DMS153 treated with DMSO at 0.1 percent for 48 hours (cell line): Measurements from ENCODE around the gene NXNL2.

Experiments used
- DNase-seq: peaks from one replicate; lab custom pipeline; 2025; ENCODE audit not compliant: unreplicated experiment; lab: John Stamatoyannopoulos, UW

The NXNL2 gene

GRCh38 chr9:88531920-88532698 lies 2.9 kb upstream of the NXNL2 start:
- no peak for DNase-seq

- no peak for DNase-seq
Observed at GRCh38 chr9:88533951-88534455, 975 bp upstream of the NXNL2 start.

GRCh38 chr9:88535226-88536022 lies 446 bp downstream of the NXNL2 start:
- no peak for DNase-seq

GRCh38 chr9:88536023-88536324 lies 996 bp downstream of the NXNL2 start:
- DNase-seq: no peak

- no peak for DNase-seq
Observed at GRCh38 chr9:88536951-88537760, 2.2 kb downstream of the NXNL2 start.

GRCh38 chr9:88537761-88538091 lies 2.7 kb downstream of the NXNL2 start:
- DNase-seq: no peak

- DNase-seq: no peak
Observed at GRCh38 chr9:88538311-88539085, 3.5 kb downstream of the NXNL2 start.

GRCh38 chr9:88539246-88539645 lies 4.3 kb downstream of the NXNL2 start:
- no peak for DNase-seq

GRCh38 chr9:88540251-88540763 lies 5.3 kb downstream of the NXNL2 start:
- DNase-seq: no peak

- DNase-seq: no peak
Observed at GRCh38 chr9:88544245-88544644, 9.3 kb downstream of the NXNL2 start.

- DNase-seq: no peak
Observed at GRCh38 chr9:88551546-88552137, 16.7 kb downstream of the NXNL2 start.

GRCh38 chr9:88553350-88553749 lies 18.4 kb downstream of the NXNL2 start:
- no peak for DNase-seq

GRCh38 chr9:88555268-88555980 lies 20.4 kb downstream of the NXNL2 start:
- no peak for DNase-seq

- no peak for DNase-seq
Observed at GRCh38 chr9:88559661-88560060, 24.7 kb downstream of the NXNL2 start.

GRCh38 chr9:88567870-88568269 lies 32.9 kb downstream of the NXNL2 start:
- DNase-seq: no peak

GRCh38 chr9:88571419-88571818 lies 36.4 kb downstream of the NXNL2 start:
- no peak for DNase-seq

GRCh38 chr9:88572684-88573083 lies 37.7 kb downstream of the NXNL2 start:
- no peak for DNase-seq

GRCh38 chr9:88574953-88575352 lies 40.0 kb downstream of the NXNL2 start:
- DNase-seq: no peak

- no peak for DNase-seq
Observed at GRCh38 chr9:88577256-88578120, 42.5 kb downstream of the NXNL2 start.
